ENCODE measurements around the gene INO80D. TPM values are rescaled to one million over a fixed set of nuclear protein-coding genes. Genes with fewer than 3 reads are reported as not detected.
A peak's percentile ranks its signal among the peaks of the same experiment; 100 is the strongest.

The INO80D gene
- total RNA-seq, 1 experiment from 2014 or later = 46.0 TPM

- no peak overlapping the region for H3K4me2 ChIP-seq (ENCODE audit: insufficient read depth, insufficient read length, low read length)
- TF ChIP-seq, protein P1, sequence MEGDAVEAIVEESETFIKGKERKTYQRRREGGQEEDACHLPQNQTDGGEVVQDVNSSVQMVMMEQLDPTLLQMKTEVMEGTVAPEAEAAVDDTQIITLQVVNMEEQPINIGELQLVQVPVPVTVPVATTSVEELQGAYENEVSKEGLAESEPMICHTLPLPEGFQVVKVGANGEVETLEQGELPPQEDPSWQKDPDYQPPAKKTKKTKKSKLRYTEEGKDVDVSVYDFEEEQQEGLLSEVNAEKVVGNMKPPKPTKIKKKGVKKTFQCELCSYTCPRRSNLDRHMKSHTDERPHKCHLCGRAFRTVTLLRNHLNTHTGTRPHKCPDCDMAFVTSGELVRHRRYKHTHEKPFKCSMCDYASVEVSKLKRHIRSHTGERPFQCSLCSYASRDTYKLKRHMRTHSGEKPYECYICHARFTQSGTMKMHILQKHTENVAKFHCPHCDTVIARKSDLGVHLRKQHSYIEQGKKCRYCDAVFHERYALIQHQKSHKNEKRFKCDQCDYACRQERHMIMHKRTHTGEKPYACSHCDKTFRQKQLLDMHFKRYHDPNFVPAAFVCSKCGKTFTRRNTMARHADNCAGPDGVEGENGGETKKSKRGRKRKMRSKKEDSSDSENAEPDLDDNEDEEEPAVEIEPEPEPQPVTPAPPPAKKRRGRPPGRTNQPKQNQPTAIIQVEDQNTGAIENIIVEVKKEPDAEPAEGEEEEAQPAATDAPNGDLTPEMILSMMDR (conservative IDR thresholded peaks at IDR 0.05) = no peak
- H3K14ac ChIP-seq (ENCODE audit: insufficient read depth, low read length) = no peak overlapping the region
- no peak overlapping the region for H4K8ac ChIP-seq (replicated peaks; ENCODE audit: insufficient read length, low read depth, low read length)
- no peak overlapping the region for H2BK12ac ChIP-seq (ENCODE audit: insufficient read length, low read depth, low read length)
- H3K79me2 ChIP-seq (ENCODE audit: insufficient read depth, low read length) = no peaks in the 10 kb centered on the region
- no peaks in the 10 kb centered on the region for H3K4me1 ChIP-seq (ENCODE audit: insufficient read depth, low read length)
- peaks cover 10% of the 10 kb centered on the region for H3K9me3 ChIP-seq (ENCODE audit: control insufficient read depth, low read depth, low read length)
- H2AFZ ChIP-seq (ENCODE audit: low read length) = no peak overlapping the region
- no peak overlapping the region for H3K23ac ChIP-seq (ENCODE audit: insufficient read length, low read depth, low read length)
- H3T11ph ChIP-seq (ENCODE audit: low read length) = no peak overlapping the region
- no peaks in the 10 kb centered on the region for H3K79me1 ChIP-seq (ENCODE audit: insufficient read depth, low read depth, low read length, poor library complexity, severe bottlenecking)
- DNase-seq = no peak
- no peak overlapping the region for H2BK20ac ChIP-seq (ENCODE audit: low read depth, low read length, poor library complexity, severe bottlenecking)
- Mint-ChIP-seq H3K36me3 (ENCODE audit: insufficient read depth in 1 of 3, low read depth in 3 of 3) (peaks cover 45 to 85% (median 66%) of the 10 kb centered on the region in 3 experiments), H3K9me3 (peaks cover 15 to 22% of the 10 kb centered on the region in 2 experiments), H3K4me3 (no peak overlapping the region), H3K4me1 (no peaks in the 10 kb centered on the region), H3K27ac (peak overlapping the region in 1 of 3 experiments; percentile 10; a peak in 2 of 7 replicates), H3K27me3 (ENCODE audit: low read depth) (no peaks in the 10 kb centered on the region)
- H2AK5ac ChIP-seq (ENCODE audit: insufficient read length, low read length) = no peak overlapping the region
- no peak overlapping the region for H3K18ac ChIP-seq (ENCODE audit: insufficient read length, low read depth, low read length)
- H3K27me3 ChIP-seq (ENCODE audit: insufficient read depth, low read length) = no peaks in the 10 kb centered on the region
- H4K20me1 ChIP-seq (ENCODE audit: control insufficient read depth, insufficient read depth, insufficient read length) = no peaks in the 10 kb centered on the region
- no peak overlapping the region for H4K5ac ChIP-seq (ENCODE audit: insufficient read length, low read depth, low read length)
- no peak overlapping the region for H3K27ac ChIP-seq (ENCODE audit: insufficient read length, low read depth, low read length)
- H3K9ac ChIP-seq (ENCODE audit: extremely low read depth, insufficient read length, low read length) = no peak overlapping the region
- H3K4ac ChIP-seq (ENCODE audit: low read depth, low read length) = no peak overlapping the region
- no peak overlapping the region for H4K91ac ChIP-seq (ENCODE audit: insufficient read length, low read depth, low read length)
- H3K56ac ChIP-seq (ENCODE audit: insufficient read length, low read depth, low read length) = no peak overlapping the region
- H3K23me2 ChIP-seq (ENCODE audit: insufficient read length, low read depth, low read length, poor library complexity, severe bottlenecking) = no peaks in the 10 kb centered on the region
- no peak overlapping the region for H2BK5ac ChIP-seq (ENCODE audit: insufficient read length, low read length)
- no peak overlapping the region for H2BK15ac ChIP-seq (ENCODE audit: low read depth, low read length)
- H2BK120ac ChIP-seq (ENCODE audit: low read depth, low read length, poor library complexity, severe bottlenecking) = no peak overlapping the region
- no CpG with 5 or more reads among the region's 1 CpG for WGBS (ENCODE audit: extremely low coverage, insufficient read length, low lambda C conversion rate)
Measured at GRCh38 chr2:206011795-206012194, 74.2 kb downstream of the INO80D start.

Data from H9 (cell line).